ENCODE measurements around the gene TSEN54. TPM values are rescaled to one million over a fixed set of nuclear protein-coding genes. Genes with fewer than 3 reads are reported as not detected.

TSEN54 gene
- total RNA-seq (36.3 TPM), polyA plus RNA-seq (91.0 TPM)
- long read RNA-seq, donor 1, partial matches to known transcripts = 0 of 1 reads
- long read RNA-seq, donor 1, other reads (novel, unspliced or antisense) = 0 of 1 reads
- long read RNA-seq, donor 2 = 0 reads
- long read RNA-seq, donor 3, transcript TSEN54-201 (11 exons, 1,944 nt) = major isoform, 9 of 17 reads
- long read RNA-seq, donor 3, partial matches to known transcripts = 6 of 17 reads
- long read RNA-seq, donor 3, other reads (novel, unspliced or antisense) = 0 of 17 reads
- long read RNA-seq, donor 4, partial matches to known transcripts = 0 of 4 reads
- long read RNA-seq, donor 4, other reads (novel, unspliced or antisense) = 0 of 4 reads
- long read RNA-seq, donor 5, transcript TSEN54-201 (11 exons, 1,944 nt) = major isoform, 9 of 14 reads
- long read RNA-seq, donor 5, partial matches to known transcripts = 0 of 14 reads
- long read RNA-seq, donor 5, other reads (novel, unspliced or antisense) = 0 of 14 reads
- long read RNA-seq, donor 6, transcript TSEN54-201 (11 exons, 1,944 nt) = major isoform, 6 of 8 reads
- long read RNA-seq, donor 6, partial matches to known transcripts = 0 of 8 reads
- long read RNA-seq, donor 6, other reads (novel, unspliced or antisense) = 0 of 8 reads
- long read RNA-seq, donor 7, partial matches to known transcripts = 0 of 4 reads
- long read RNA-seq, donor 7, other reads (novel, unspliced or antisense) = 0 of 4 reads
- long read RNA-seq, donor 8, transcript TSEN54-201 (11 exons, 1,944 nt) = major isoform, 5 of 5 reads
- long read RNA-seq, donor 8, partial matches to known transcripts = 0 of 5 reads
- long read RNA-seq, donor 8, other reads (novel, unspliced or antisense) = 0 of 5 reads
- long read RNA-seq, donor 9, partial matches to known transcripts = 0 of 7 reads
- long read RNA-seq, donor 9, other reads (novel, unspliced or antisense) = 0 of 7 reads
- long read RNA-seq, donor 10, transcript TSEN54-201 (11 exons, 1,944 nt) = major isoform, 7 of 12 reads
- long read RNA-seq, donor 10, partial matches to known transcripts = 5 of 12 reads
- long read RNA-seq, donor 10, other reads (novel, unspliced or antisense) = 0 of 12 reads

GRCh38 chr17:75516255-75516618, at the start of gene TSEN54:
Gene TSEN54 (plus strand): TSS chr17:75516528. CDS start chr17:75516561, 33 bp downstream.
- Histone ChIP-seq H3K27ac (ENCODE audit: low read depth in 1 of 2, low read length in 1 of 2) (peak within 1 kb of the TSS; percentile 53 to 78), H3K4me3 (ENCODE audit: low read length in 2 of 2) (peak within 1 kb of the TSS; percentile 60 to 93), H3K36me3 (ENCODE audit: control insufficient read depth in 2 of 2, insufficient read depth in 2 of 2, low read length in 1 of 2) (peaks cover 8 to 10% of the 10 kb centered on the region in 2 donors), H3K27me3 (ENCODE audit: control insufficient read depth in 2 of 2, insufficient read depth in 1 of 2, low read length in 1 of 2) (peaks cover 6 to 27% of the 10 kb centered on the region in 2 donors), H3K4me1 (ENCODE audit: control insufficient read depth in 2 of 2, insufficient read depth in 2 of 2, low read length in 2 of 2) (peaks cover 27 to 40% of the 10 kb centered on the region in 2 donors), H3K9me3 (ENCODE audit: control insufficient read depth in 2 of 2, insufficient read depth in 1 of 2, low read length in 1 of 2) (no peaks in the 10 kb centered on the region)
- WGBS = under 1% methylated on average over 45 of the region's 45 CpGs
- peak; percentile 68 to 96 (median 90) for DNase-seq (ENCODE audit: low read depth in 6 of 9, low spot score in 9 of 9)

- Histone ChIP-seq H3K36me3 (ENCODE audit: control insufficient read depth in 2 of 2, insufficient read depth in 2 of 2, low read length in 1 of 2) (peaks cover 20 to 23% of the 10 kb centered on the region in 2 donors), H3K27ac (ENCODE audit: low read depth in 1 of 2, low read length in 1 of 2) (no peak overlapping the region), H3K4me1 (ENCODE audit: control insufficient read depth in 2 of 2, insufficient read depth in 2 of 2, low read length in 2 of 2) (no peaks in the 10 kb centered on the region), H3K4me3 (ENCODE audit: low read length in 2 of 2) (no peak overlapping the region), H3K9me3 (ENCODE audit: control insufficient read depth in 2 of 2, insufficient read depth in 1 of 2, low read length in 1 of 2) (no peaks in the 10 kb centered on the region), H3K27me3 (ENCODE audit: control insufficient read depth in 2 of 2, insufficient read depth in 1 of 2, low read length in 1 of 2) (no peaks in the 10 kb centered on the region)
- 96% methylated on average over 8 of the region's 8 CpGs for WGBS
- DNase-seq (ENCODE audit: low read depth in 6 of 9, low spot score in 9 of 9) = no peak
Measured at GRCh38 chr17:75468291-75468754, 48.0 kb upstream of the TSEN54 start.

- Histone ChIP-seq H3K4me1 (ENCODE audit: control insufficient read depth in 2 of 2, insufficient read depth in 2 of 2, low read length in 2 of 2) (no peaks in the 10 kb centered on the region), H3K27ac (ENCODE audit: low read depth in 1 of 2, low read length in 1 of 2) (no peak overlapping the region)
- WGBS = 94% methylated on average over 13 of the region's 13 CpGs
Measured at GRCh38 chr17:75468779-75469373, 47.5 kb upstream of the TSEN54 start.

GRCh38 chr17:75471207-75471606, 45.1 kb upstream of the TSEN54 start:
- H3K27me3 ChIP-seq (ENCODE audit: control insufficient read depth in 2 of 2, insufficient read depth in 1 of 2, low read length in 1 of 2) = no peaks in the 10 kb centered on the region
- H3K4me3 ChIP-seq (ENCODE audit: low read length in 2 of 2) = no peak overlapping the region
- no peaks in the 10 kb centered on the region for H3K4me1 ChIP-seq (ENCODE audit: control insufficient read depth in 2 of 2, insufficient read depth in 2 of 2, low read length in 2 of 2)
- H3K27ac ChIP-seq (ENCODE audit: low read depth in 1 of 2, low read length in 1 of 2) = no peak overlapping the region
- no peaks in the 10 kb centered on the region for H3K9me3 ChIP-seq (ENCODE audit: control insufficient read depth in 2 of 2, insufficient read depth in 1 of 2, low read length in 1 of 2)
- WGBS = 99% methylated on average over 6 of the region's 6 CpGs
- DNase-seq (ENCODE audit: low read depth in 6 of 9, low spot score in 9 of 9) = no peak
- peaks cover 35 to 41% of the 10 kb centered on the region in 2 donors for H3K36me3 ChIP-seq (ENCODE audit: control insufficient read depth in 2 of 2, insufficient read depth in 2 of 2, low read length in 1 of 2)

More at GRCh38 chr17:75468779-75469373, 47.5 kb upstream of the TSEN54 start:
- Histone ChIP-seq H3K4me3 (ENCODE audit: low read length in 2 of 2) (no peak overlapping the region), H3K36me3 (ENCODE audit: control insufficient read depth in 2 of 2, insufficient read depth in 2 of 2, low read length in 1 of 2) (peaks cover 24 to 25% of the 10 kb centered on the region in 2 donors), H3K27me3 (ENCODE audit: control insufficient read depth in 2 of 2, insufficient read depth in 1 of 2, low read length in 1 of 2) (no peaks in the 10 kb centered on the region), H3K9me3 (ENCODE audit: control insufficient read depth in 2 of 2, insufficient read depth in 1 of 2, low read length in 1 of 2) (no peaks in the 10 kb centered on the region)
- DNase-seq (ENCODE audit: low read depth in 6 of 9, low spot score in 9 of 9) = no peak

GRCh38 chr17:75472119-75472518, 44.2 kb upstream of the TSEN54 start:
- Histone ChIP-seq H3K36me3 (ENCODE audit: control insufficient read depth in 2 of 2, insufficient read depth in 2 of 2, low read length in 1 of 2) (peaks cover 35 to 50% of the 10 kb centered on the region in 2 donors), H3K27ac (ENCODE audit: low read depth in 1 of 2, low read length in 1 of 2) (peak overlapping the region in 1 of 2 donors; percentile 26), H3K4me3 (ENCODE audit: low read length in 2 of 2) (no peak overlapping the region), H3K9me3 (ENCODE audit: control insufficient read depth in 2 of 2, insufficient read depth in 1 of 2, low read length in 1 of 2) (no peaks in the 10 kb centered on the region), H3K27me3 (ENCODE audit: control insufficient read depth in 2 of 2, insufficient read depth in 1 of 2, low read length in 1 of 2) (no peaks in the 10 kb centered on the region), H3K4me1 (ENCODE audit: control insufficient read depth in 2 of 2, insufficient read depth in 2 of 2, low read length in 2 of 2) (peaks cover 0 to 6% of the 10 kb centered on the region in 2 donors)
- DNase-seq (ENCODE audit: low read depth in 6 of 9, low spot score in 9 of 9) = no peak
- WGBS = 72% methylated on average over 4 of the region's 4 CpGs

GRCh38 chr17:75473246-75473645, 43.1 kb upstream of the TSEN54 start:
- Histone ChIP-seq H3K36me3 (ENCODE audit: control insufficient read depth in 2 of 2, insufficient read depth in 2 of 2, low read length in 1 of 2) (peaks cover 35 to 53% of the 10 kb centered on the region in 2 donors), H3K27me3 (ENCODE audit: control insufficient read depth in 2 of 2, insufficient read depth in 1 of 2, low read length in 1 of 2) (no peaks in the 10 kb centered on the region), H3K4me3 (ENCODE audit: low read length in 2 of 2) (no peak overlapping the region), H3K27ac (ENCODE audit: low read depth in 1 of 2, low read length in 1 of 2) (no peak overlapping the region), H3K9me3 (ENCODE audit: control insufficient read depth in 2 of 2, insufficient read depth in 1 of 2, low read length in 1 of 2) (no peaks in the 10 kb centered on the region), H3K4me1 (ENCODE audit: control insufficient read depth in 2 of 2, insufficient read depth in 2 of 2, low read length in 2 of 2) (peaks cover 0 to 6% of the 10 kb centered on the region in 2 donors)
- DNase-seq (ENCODE audit: low read depth in 6 of 9, low spot score in 9 of 9) = no peak
- WGBS = 97% methylated on average over 2 of the region's 2 CpGs

GRCh38 chr17:75474736-75475135, 41.6 kb upstream of the TSEN54 start:
- Histone ChIP-seq H3K4me1 (ENCODE audit: control insufficient read depth in 2 of 2, insufficient read depth in 2 of 2, low read length in 2 of 2) (peaks cover 0 to 10% of the 10 kb centered on the region in 2 donors), H3K36me3 (ENCODE audit: control insufficient read depth in 2 of 2, insufficient read depth in 2 of 2, low read length in 1 of 2) (peaks cover 41 to 57% of the 10 kb centered on the region in 2 donors), H3K4me3 (ENCODE audit: low read length in 2 of 2) (no peak overlapping the region), H3K27ac (ENCODE audit: low read depth in 1 of 2, low read length in 1 of 2) (no peak overlapping the region), H3K9me3 (ENCODE audit: control insufficient read depth in 2 of 2, insufficient read depth in 1 of 2, low read length in 1 of 2) (no peaks in the 10 kb centered on the region), H3K27me3 (ENCODE audit: control insufficient read depth in 2 of 2, insufficient read depth in 1 of 2, low read length in 1 of 2) (no peaks in the 10 kb centered on the region)
- WGBS = 98% methylated on average over 6 of the region's 6 CpGs
- DNase-seq (ENCODE audit: low read depth in 6 of 9, low spot score in 9 of 9) = no peak

GRCh38 chr17:75475144-75475835, 41.0 kb upstream of the TSEN54 start:
- peak overlapping the region in 1 of 2 donors; percentile 37 for H3K27ac ChIP-seq (ENCODE audit: low read depth in 1 of 2, low read length in 1 of 2)
- peaks cover 42 to 63% of the 10 kb centered on the region in 2 donors for H3K36me3 ChIP-seq (ENCODE audit: control insufficient read depth in 2 of 2, insufficient read depth in 2 of 2, low read length in 1 of 2)
- no peak overlapping the region for H3K4me3 ChIP-seq (ENCODE audit: low read length in 2 of 2)
- no peaks in the 10 kb centered on the region for H3K9me3 ChIP-seq (ENCODE audit: control insufficient read depth in 2 of 2, insufficient read depth in 1 of 2, low read length in 1 of 2)
- H3K4me1 ChIP-seq (ENCODE audit: control insufficient read depth in 2 of 2, insufficient read depth in 2 of 2, low read length in 2 of 2) = peaks cover 0 to 13% of the 10 kb centered on the region in 2 donors
- no peak for DNase-seq (ENCODE audit: low read depth in 6 of 9, low spot score in 9 of 9)
- H3K27me3 ChIP-seq (ENCODE audit: control insufficient read depth in 2 of 2, insufficient read depth in 1 of 2, low read length in 1 of 2) = no peaks in the 10 kb centered on the region
- 89% methylated on average over 13 of the region's 13 CpGs for WGBS

All from thymus (tissue), 14 donors.